Measurements from ENCODE around the gene FGFRL1.

FGFRL1 gene

DNA sequence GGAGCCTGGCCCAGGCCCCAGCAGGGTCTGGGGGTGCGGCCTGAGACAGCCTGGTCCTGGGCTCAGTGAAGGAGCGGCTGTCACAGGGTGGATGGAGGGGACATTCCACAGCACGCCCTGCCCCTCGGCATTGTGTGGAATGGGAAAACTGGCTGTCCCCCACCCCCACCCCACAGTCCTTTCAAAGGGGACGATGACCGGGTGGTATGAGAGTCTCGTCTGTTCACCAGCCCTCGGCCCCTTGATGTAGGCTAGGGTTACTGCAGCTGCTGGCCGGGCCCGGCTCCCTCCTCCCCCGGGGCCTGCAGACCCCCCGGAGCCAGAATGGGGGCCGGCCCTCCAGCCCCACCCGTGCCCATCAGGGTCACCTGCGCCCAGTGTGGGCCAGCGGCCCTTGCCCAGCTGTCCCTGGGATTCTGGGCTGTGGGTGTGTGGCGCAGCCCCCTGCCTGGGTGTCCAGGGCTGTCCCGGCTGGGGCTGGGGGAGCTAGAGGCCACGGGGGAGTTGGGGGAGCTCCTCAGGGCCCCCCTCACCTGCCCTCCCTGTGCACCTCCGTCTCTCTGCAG lies 11.7 kb downstream of the FGFRL1 start:
- no peak for DNase-seq (ENCODE audit: low read depth)

DNA sequence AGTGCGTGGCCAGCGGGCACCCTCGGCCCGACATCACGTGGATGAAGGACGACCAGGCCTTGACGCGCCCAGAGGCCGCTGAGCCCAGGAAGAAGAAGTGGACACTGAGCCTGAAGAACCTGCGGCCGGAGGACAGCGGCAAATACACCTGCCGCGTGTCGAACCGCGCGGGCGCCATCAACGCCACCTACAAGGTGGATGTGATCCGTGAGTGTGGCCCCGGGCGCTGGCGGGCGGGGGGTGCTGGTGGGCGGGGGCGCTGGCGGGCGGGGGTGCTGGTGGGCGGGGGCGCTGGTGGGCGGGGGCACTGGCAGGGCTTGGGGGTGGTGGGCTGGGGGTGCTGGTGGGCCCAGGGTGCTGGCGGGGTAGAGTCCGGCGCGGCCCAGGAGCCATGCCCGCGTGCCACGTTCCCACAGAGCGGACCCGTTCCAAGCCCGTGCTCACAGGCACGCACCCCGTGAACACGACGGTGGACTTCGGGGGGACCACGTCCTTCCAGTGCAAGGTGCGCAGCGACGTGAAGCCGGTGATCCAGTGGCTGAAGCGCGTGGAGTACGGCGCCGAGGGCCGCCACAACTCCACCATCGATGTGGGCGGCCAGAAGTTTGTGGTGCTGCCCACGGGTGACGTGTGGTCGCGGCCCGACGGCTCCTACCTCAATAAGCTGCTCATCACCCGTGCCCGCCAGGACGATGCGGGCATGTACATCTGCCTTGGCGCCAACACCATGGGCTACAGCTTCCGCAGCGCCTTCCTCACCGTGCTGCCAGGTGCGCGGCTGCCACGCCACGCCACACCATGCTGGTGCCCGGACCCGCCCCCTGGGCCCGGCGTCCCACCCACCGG lies 12.7 kb downstream of the FGFRL1 start:
- no peak for DNase-seq (ENCODE audit: low read depth)

GRCh38 chr4:1024882-1025545 lies 13.6 kb downstream of the FGFRL1 start:
- DNase-seq (ENCODE audit: low read depth), result no peak

GRCh38 chr4:1026115-1026514 lies 14.7 kb downstream of the FGFRL1 start:
- DNase-seq (ENCODE audit: low read depth), result no peak

GRCh38 chr4:1027219-1027914 lies 15.9 kb downstream of the FGFRL1 start:
- DNase-seq (ENCODE audit: low read depth), result no peak

GRCh38 chr4:1027915-1028238 lies 16.5 kb downstream of the FGFRL1 start:
- no peak for DNase-seq (ENCODE audit: low read depth)

GRCh38 chr4:1028574-1029220 lies 17.3 kb downstream of the FGFRL1 start:
- DNase-seq (ENCODE audit: low read depth), result no peak

- DNase-seq (ENCODE audit: low read depth), result no peak
Measured at GRCh38 chr4:1029529-1029928, 18.1 kb downstream of the FGFRL1 start.

DNA sequence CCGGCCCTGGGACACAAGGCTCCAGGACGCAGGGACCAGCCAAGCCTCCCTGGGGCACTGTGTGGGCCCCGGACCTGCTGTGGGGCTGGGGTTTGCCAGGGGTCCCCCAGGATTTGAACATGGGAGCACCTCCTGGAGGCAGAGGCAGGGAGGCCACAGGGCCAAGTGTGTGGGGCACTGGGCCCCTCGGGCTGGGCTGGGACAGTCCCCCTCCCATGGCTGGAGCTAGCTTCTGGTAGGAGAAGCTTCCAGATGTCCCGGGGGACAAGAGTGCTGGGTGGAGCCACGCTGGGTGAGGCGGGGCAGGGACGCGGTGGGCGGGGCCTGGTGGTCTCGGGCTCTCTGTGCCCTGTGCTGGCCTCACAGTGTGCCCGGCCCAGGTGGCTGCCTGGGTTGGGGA lies 18.6 kb downstream of the FGFRL1 start:
- no peak for DNase-seq (ENCODE audit: low read depth)

- DNase-seq (ENCODE audit: low read depth), result no peak
Measured at GRCh38 chr4:1030559-1030958, 19.1 kb downstream of the FGFRL1 start.

GRCh38 chr4:1031346-1031745 lies 19.9 kb downstream of the FGFRL1 start:
- DNase-seq (ENCODE audit: low read depth), result no peak

DNA sequence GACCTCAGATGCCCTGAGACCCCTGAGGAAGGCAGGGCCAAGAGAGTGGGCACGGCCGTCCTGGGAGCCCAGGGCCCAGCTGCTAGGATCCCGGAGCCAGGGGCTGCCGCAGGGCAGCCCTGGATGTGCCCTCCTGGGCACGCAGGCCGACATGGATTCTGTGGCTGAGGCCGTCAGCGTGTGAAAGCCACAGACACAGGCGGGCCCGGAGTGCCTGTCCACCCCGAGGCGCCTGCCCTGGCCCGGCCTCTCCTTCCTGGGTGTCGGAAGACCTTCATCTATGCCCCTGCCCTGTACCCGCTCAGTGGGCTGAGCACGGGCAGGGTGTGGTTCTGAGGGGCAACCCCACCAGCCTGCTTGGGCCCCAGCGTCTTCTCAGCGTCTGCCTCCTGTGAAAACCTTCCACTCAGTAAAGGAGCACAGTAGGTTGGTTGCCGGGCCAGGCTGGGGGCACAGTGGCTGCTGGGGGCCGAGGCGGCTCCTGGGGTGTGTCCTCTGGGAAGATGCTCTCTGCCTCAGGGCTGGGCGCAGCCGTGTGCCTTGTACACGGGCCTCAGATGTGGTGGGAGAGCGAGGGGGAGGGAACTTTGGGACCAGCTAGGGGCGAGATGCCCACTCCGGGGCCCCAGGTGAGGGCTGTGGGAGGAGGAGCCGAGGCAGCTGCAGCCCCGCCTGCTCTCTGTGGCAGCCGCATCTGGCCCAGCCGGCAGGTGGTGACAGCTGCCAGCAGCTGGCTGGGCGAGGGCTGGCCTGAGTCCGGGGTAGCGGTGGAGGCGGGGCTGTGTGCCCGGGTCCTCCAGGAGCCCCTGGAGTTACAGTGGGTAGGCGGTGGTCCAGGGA lies 20.8 kb downstream of the FGFRL1 start:
- DNase-seq (ENCODE audit: low read depth), result no peak

DNA sequence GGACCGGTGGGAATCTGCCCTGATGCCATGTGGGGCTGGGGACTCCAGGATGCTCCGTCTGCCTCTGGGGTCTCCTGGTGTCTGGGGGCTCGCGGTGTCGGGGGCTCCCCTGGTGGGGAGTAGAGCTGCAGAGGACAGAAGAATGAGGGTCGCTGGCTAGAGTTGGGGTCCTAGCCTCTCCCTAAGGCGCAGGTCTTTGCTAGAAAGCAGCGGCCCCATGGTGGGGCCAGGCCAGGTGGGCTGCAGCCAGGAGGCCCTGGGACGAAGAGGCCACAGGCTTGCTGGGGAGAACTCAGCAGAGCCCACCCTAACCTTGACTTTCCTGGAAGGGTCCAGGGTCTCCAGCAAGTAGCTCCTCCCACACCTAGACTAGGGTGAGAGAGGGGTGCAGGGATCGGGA lies 21.4 kb downstream of the FGFRL1 start:
- DNase-seq (ENCODE audit: low read depth), result no peak

DNA sequence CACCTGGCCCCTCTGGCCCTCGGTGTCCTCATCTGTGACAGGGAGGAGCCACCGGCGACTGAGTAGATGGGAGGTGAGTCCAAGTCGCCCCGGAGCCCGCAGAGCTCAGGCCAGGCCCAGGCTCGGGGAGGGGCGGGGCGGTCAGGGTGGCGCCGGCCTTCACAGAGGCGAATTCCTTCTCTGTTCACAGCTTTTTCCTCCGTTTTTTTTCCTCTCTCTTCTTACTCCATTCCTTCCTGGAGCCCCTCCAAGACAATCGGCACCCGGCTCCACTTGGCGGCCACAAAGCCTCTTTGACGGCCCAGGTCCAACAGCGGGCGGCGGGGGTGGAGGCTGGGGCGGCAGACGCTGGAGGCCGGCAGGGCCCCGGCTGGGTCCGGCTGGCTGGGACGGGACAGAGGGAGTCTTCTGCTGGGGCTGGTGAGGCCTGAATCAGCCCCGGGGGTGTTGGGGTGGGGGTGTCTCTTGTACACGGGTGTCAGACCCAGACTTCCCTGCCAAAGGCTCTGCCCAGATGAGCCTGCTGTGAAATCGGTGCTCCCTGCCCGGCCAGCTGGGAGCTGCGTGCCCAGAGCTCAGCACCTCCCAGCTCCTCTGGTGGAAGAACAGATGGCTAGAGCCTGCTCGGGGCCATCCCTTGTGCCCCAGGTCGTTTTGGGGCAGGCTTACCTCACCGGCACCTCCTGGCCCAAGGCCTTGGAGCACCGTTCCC lies 22.6 kb downstream of the FGFRL1 start:
- DNase-seq (ENCODE audit: low read depth), result no peak

- no peak for DNase-seq (ENCODE audit: low read depth)
Measured at GRCh38 chr4:1035510-1035909, 24.1 kb downstream of the FGFRL1 start.

DNA sequence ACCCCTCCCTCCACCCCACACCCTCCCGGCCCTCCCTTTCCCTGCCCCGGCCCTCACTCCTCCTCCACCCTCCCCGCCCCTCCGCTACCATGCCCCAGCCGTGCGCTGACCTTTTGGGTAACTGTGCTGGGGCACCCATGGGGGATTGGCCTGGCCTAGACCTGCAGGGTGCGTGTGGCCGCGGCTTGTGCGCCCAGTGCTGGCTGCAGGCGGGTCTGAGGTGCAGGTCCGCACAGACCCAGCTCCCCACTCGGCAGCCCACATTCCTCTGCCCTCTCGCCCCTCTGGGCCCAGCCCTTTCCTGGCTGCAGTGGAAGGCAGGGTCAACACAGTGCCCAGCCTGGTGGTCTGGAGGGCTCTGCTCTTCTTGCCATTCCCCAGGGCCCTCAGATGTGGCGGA lies 24.7 kb downstream of the FGFRL1 start:
- DNase-seq (ENCODE audit: low read depth), result no peak

DNA sequence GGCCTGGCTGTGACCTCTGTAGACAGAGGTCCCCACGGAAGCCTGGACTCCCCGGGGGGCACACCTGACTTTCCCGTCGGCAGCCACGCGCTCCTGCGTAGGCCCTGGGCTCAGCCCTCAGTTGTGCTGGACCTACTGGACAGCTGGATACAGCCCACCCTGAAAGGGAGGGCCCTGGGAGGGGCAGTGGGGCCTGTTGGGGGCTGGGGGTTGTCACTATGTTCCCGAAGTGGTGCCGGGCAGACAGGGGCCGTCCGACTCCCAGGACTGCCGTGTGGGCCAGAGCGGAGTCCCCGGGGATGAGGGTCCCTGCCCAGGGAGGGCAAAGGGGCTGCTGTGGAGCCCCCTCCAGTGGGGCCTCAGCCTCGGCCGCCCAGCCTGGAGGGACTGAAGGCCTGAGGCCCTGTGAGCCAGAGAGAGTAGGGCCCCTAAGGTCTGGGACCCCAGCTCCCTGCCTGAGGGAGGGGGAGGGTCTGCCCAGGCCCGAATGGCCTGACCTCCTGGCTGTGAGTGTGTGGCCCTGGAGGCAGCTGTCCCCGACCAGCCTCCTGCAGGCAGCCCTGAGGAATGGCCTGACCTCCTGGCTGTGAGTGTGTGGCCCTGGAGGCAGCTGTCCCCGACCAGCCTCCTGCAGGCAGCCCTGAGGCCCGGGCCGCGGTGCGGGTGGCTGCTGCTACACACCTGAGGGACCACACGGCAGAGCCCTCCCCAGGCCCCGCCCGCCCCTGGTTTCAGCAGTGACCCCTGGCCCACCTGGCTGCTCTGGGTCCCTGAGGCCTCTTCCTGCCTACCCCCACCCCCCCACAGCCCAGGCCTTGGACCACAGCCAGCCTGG lies 25.8 kb downstream of the FGFRL1 start:
- DNase-seq (ENCODE audit: low read depth), result no peak

- DNase-seq (ENCODE audit: low read depth), result no peak
Measured at GRCh38 chr4:1038948-1039492, 27.6 kb downstream of the FGFRL1 start.

DNA sequence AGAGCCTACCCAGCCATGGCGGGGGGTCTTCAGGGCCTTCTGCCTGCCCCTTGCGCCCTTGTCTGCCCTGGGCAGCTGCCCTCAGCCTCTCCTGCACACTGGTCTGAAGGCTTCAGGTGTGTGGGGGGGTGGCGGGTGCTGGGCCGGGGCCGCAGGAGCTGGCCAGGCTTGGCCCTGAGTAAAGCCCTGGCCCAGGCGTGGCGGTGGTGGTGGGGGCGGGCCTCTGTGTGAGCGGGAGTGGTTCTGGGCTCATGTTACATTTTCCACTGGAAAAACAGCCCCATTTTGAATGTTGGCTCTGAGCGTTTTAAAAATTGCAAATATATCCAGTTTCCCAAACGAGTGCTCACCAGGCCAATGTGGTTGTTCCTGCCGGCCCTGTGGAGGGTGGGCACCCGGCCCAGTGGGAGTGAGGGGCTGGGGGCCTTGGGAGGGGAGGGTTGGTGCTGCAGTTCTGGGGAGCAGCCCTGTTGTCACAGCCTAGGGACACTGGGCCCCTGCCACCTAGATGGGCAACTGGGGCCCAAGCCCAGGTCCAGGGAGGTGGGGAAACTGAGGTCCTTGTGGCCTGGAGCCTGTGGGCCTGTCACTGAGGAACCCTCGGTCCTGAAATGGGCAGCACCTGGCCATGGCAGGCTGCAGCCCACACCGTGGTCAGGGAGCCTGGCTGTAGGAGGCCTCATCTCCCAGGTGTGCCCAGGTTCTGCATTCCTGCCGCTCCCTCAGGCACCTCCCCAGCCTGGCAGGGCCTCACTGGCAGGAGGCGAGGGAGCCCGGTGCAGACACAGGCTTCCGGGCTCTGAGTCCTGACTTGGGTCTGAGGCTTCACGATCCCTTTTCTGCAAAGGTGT lies 28.3 kb downstream of the FGFRL1 start:
- no peak for DNase-seq (ENCODE audit: low read depth)
